K562 (cell line): ENCODE measurements around the gene FAM219B.

Experiments
- CBX2 ChIP-seq: fragments of 200-600 bp; sonication (generic); IDR thresholded peaks from one replicate; pipeline ENCODE4 v1.6.1; 2012; ENCODE audit warnings: mild to moderate bottlenecking, low read length, inconsistent platforms; ENCODE audit not compliant: insufficient read depth, poor library complexity, severe bottlenecking
- HMG20A ChIP-seq: fragments of 450-650 bp; formaldehyde crosslinking; conservative IDR thresholded peaks from 2 replicates; pipeline ENCODE4 v1.4.0; 2020; ENCODE audit warnings: mild to moderate bottlenecking, mixed read lengths
- SP1 ChIP-seq: sonication (generic); formaldehyde crosslinking; IDR thresholded peaks from 2 replicates; pipeline ENCODE4 v1.8.1; 2022; ENCODE audit warnings: mild to moderate bottlenecking, missing genetic modification reagents
- ZBTB11 ChIP-seq, 3 experiments: fragments of 200-800 bp in 1 of 3; fragments of 250-450 bp in 1 of 3; fragments of 450-650 bp in 1 of 3; sonication (Bioruptor Pico) in 1 of 3; sonication (Bioruptor generic) in 1 of 3; formaldehyde crosslinking in 1 of 3; IDR thresholded peaks; 2 replicates each; pipeline versions ENCODE4 v1.6.1 to v1.8.0; 2016 to 2022; ENCODE audit warnings: mild to moderate bottlenecking in 2 of 3, missing genetic modification characterization in 2 of 3, missing compliant biosample characterization in 1 of 3, moderate library complexity in 1 of 3
- ZNF507 ChIP-seq: conservative IDR thresholded peaks from 2 replicates; pipeline ENCODE4 v1.6.1; 2017; ENCODE audit warnings: missing genetic modification characterization, missing compliant biosample characterization

- no peak for TF ChIP-seq CBX2
- TF ChIP-seq ZNF507 = no peak
- no peak for TF ChIP-seq SP1 (CRISPR knock-in tag)
- TF ChIP-seq HMG20A (CRISPR knock-in tag) = no peak
- TF ChIP-seq ZBTB11 (CRISPR knock-in tag; IDR thresholded peaks at IDR 0.05) = no peak
These were observed 28.4 kb downstream of the FAM219B start for GRCh38 chr15:74878273-74878672.
